PC-3 (cell line): ENCODE measurements around the gene SCD5.

Experiments
- EZH2 ChIP-seq: fragments of 300-600 bp; sonication (generic); IDR thresholded peaks from one replicate; pipeline ENCODE4 v1.6.1; 2017; ENCODE audit warnings: antibody characterized with exemption, mild to moderate bottlenecking, low read length; ENCODE audit not compliant: unreplicated experiment
- TF ChIP-seq, protein P1 (sequence below): fragments of 300-600 bp; sonication (generic); conservative IDR thresholded peaks from 2 replicates; pipeline ENCODE4 v1.5.1; 2017; ENCODE audit warnings: antibody characterized with exemption, low read depth, mild to moderate bottlenecking, low read length

- TF ChIP-seq EZH2, result no peak
- TF ChIP-seq, protein P1, sequence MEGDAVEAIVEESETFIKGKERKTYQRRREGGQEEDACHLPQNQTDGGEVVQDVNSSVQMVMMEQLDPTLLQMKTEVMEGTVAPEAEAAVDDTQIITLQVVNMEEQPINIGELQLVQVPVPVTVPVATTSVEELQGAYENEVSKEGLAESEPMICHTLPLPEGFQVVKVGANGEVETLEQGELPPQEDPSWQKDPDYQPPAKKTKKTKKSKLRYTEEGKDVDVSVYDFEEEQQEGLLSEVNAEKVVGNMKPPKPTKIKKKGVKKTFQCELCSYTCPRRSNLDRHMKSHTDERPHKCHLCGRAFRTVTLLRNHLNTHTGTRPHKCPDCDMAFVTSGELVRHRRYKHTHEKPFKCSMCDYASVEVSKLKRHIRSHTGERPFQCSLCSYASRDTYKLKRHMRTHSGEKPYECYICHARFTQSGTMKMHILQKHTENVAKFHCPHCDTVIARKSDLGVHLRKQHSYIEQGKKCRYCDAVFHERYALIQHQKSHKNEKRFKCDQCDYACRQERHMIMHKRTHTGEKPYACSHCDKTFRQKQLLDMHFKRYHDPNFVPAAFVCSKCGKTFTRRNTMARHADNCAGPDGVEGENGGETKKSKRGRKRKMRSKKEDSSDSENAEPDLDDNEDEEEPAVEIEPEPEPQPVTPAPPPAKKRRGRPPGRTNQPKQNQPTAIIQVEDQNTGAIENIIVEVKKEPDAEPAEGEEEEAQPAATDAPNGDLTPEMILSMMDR, result no peak
These were observed 20.6 kb downstream of the SCD5 start for GRCh38 chr4:82777857-82778525.
